ENCODE data around the gene STX11. TPM values are rescaled to one million over a fixed set of nuclear protein-coding genes. Genes with fewer than 3 reads are reported as not detected.

Gene STX11
- 9.6 and 9.8 TPM in 2 replicates for total RNA-seq

GRCh38 chr6:144149894-144150709 is at the start of gene STX11:
STX11 (plus strand) TSS chr6:144150517; CDS start chr6:144186628, 36,111 bp downstream.

Other genes starting within 250 kb of the STX11 start
- 13.1 and 15.4 TPM in 2 replicates for gene PLAGL1, start 142.3 kb upstream of the STX11 start, total RNA-seq
- gene SF3B5, start 54.9 kb upstream of the STX11 start, total RNA-seq = 143 and 144 TPM in 2 replicates
- gene UTRN, start 134.8 kb downstream of the STX11 start, total RNA-seq = 668 and 774 TPM in 2 replicates